ENCODE data around the gene FANCM.
A peak's percentile ranks its signal among the peaks of the same experiment; 100 is the strongest.

Gene FANCM

GRCh38 chr14:45246151-45246550 lies 110.4 kb downstream of the FANCM start:
- no peak for DNase-seq (ENCODE audit: low spot score)

- no peak for DNase-seq (ENCODE audit: low spot score)
Observed at GRCh38 chr14:45246691-45247090, 111.0 kb downstream of the FANCM start.

- no peak for DNase-seq (ENCODE audit: low spot score)
Observed at GRCh38 chr14:45247427-45247826, 111.7 kb downstream of the FANCM start.

- peak; percentile 24 for DNase-seq (ENCODE audit: low spot score)
Observed at GRCh38 chr14:45249856-45250575, 114.3 kb downstream of the FANCM start.

All from AG20443 (cell line).